NCI-H1092 (cell line): ENCODE measurements around the gene NKPD1.

ENCODE experiments used
- DNase-seq: peaks from one replicate; lab custom pipeline; 2025; lab: John Stamatoyannopoulos, UW

NKPD1 gene

GRCh38 chr19:45117671-45118070, 43.1 kb downstream of the NKPD1 start:
- no peak for DNase-seq

GRCh38 chr19:45117167-45117594, 43.6 kb downstream of the NKPD1 start:
- DNase-seq: no peak

GRCh38 chr19:45115809-45116615, 44.8 kb downstream of the NKPD1 start:
- peak; percentile 35 for DNase-seq

- DNase-seq: no peak
These were observed 46.7 kb downstream of the NKPD1 start for GRCh38 chr19:45114116-45114515.

GRCh38 chr19:45113628-45114027, 47.2 kb downstream of the NKPD1 start:
- DNase-seq: peak; percentile 41

- DNase-seq: no peak
These were observed 48.5 kb downstream of the NKPD1 start for GRCh38 chr19:45112111-45112827.
